ENCODE measurements around the gene CPZ. TPM values are rescaled to one million over a fixed set of nuclear protein-coding genes. Genes with fewer than 3 reads are reported as not detected.

The CPZ gene
- total RNA-seq, 3 donors from 2014 or later, result 0.63 to 2.6 (median 0.81) TPM

- no peak for TF ChIP-seq CTCF (IDR thresholded peaks at IDR 0.05)
- DNase-seq, result no peak
- Histone ChIP-seq H3K4me1 (ENCODE audit: low read depth) (no peaks in the 10 kb centered on the region), H3K4me3 (no peak overlapping the region), H3K9me3 (no peaks in the 10 kb centered on the region), H3K36me3 (ENCODE audit: low read depth) (no peaks in the 10 kb centered on the region)
- intact Hi-C loops (cut with DNase I, micrococcal nuclease), result no loop called here
- no peak for ATAC-seq
Measured at GRCh38 chr4:8558080-8558960, 34.2 kb upstream of the CPZ start.

DNA sequence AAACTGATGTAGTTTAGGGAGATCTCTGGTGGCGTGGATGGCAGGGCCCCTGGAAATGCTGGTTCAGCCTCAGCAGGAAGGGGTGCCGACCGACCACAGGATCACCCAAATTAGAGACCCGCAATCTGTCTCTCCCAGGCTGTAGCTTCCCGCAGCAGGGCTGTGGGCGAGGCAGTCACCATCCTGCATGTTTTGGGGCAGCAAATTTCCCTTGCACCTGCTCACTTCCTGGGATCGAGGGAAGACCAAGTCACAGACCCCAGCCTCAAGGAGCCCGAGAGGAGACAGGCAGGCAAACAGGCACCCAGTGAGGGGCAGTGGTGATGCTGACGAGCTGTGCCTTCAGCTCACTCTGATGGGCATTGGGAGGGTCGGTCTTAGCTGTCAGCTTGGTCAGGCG, 33.6 kb upstream of the CPZ start:
- no peak for TF ChIP-seq CTCF (IDR thresholded peaks at IDR 0.05)
- Histone ChIP-seq H3K4me3 (no peak overlapping the region), H3K36me3 (ENCODE audit: low read depth) (no peaks in the 10 kb centered on the region), H3K9me3 (no peaks in the 10 kb centered on the region), H3K4me1 (ENCODE audit: low read depth) (no peaks in the 10 kb centered on the region)
- intact Hi-C loops (cut with DNase I, micrococcal nuclease), result no loop called here
- ATAC-seq (no peak), DNase-seq (no peak)

- H3K4me3 ChIP-seq, result no peak overlapping the region
- no peaks in the 10 kb centered on the region for H3K36me3 ChIP-seq (ENCODE audit: low read depth)
- no peak for TF ChIP-seq CTCF (IDR thresholded peaks at IDR 0.05)
- H3K9me3 ChIP-seq, result no peaks in the 10 kb centered on the region
- DNase-seq (no peak), ATAC-seq (no peak)
- H3K4me1 ChIP-seq (ENCODE audit: low read depth), result no peaks in the 10 kb centered on the region
- intact Hi-C loops (cut with DNase I, micrococcal nuclease), result no loop called here
Measured at GRCh38 chr4:8559524-8560264, 32.9 kb upstream of the CPZ start.

DNA sequence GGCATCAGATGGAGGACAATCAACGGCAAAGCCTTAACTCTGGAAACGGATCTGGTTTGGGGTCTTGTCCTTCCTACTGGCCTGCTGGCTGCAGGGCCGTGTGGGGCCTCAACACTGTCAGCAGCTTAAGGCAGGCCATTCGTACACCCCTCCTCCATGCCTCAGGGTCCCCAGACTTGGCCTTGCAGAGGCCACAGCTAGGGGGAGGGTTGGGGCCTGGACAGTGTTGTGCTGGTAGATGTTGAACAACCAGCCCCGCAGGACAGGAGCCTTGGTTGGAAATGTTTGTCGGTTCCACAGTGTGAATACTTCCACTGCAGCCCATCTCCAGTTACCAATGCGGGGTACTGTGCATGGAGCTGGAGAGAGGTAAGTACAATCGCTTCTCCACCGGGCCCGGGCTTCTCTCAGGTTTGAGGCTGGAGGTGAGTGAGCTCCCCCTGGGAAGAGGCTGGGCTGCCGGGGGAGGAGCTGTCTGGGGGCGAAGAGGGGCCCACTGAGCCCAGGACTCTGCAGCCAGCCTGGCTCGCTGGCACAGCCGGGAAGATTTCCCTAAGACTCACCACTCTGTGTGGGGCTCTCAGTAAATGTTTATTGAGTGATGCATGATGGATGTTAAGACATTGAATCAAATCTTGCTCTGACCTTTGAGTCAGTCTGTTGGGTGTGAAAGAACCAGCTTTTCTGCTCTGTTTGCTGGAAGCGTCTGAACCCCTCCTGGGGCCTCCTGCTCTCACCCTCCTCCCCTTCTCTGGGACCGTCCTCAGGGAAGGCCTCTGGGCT, 32.1 kb upstream of the CPZ start:
- no peak overlapping the region for H3K4me3 ChIP-seq
- H3K4me1 ChIP-seq (ENCODE audit: low read depth), result no peaks in the 10 kb centered on the region
- H3K36me3 ChIP-seq (ENCODE audit: low read depth), result no peaks in the 10 kb centered on the region
- TF ChIP-seq CTCF (IDR thresholded peaks at IDR 0.05), result no peak
- DNase-seq (no peak), ATAC-seq (no peak)
- intact Hi-C loops (cut with DNase I, micrococcal nuclease), result no loop called here
- no peaks in the 10 kb centered on the region for H3K9me3 ChIP-seq

DNA sequence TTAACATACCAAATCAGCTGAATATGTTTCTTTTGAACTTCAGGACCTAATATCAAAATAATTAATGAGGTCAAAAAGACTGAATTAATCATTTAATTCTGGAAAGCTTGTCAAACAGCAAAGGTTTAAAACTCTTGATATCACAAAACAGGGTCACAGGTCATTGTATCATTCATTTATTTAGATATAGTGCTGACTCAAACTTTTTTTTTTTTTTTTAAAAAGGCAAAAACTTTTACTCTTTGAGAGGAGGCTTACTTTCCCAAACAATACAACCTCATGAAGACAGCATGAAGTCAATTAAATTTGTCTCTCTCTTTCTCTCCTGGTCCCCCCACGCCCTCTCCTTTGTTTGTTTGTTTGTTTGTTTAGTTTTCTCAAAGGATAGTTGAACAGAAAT, 28.0 kb upstream of the CPZ start:
- H3K36me3 ChIP-seq (ENCODE audit: low read depth), result no peaks in the 10 kb centered on the region
- ATAC-seq, result no peak
- intact Hi-C loops (cut with DNase I, micrococcal nuclease), result no loop called here
- no peaks in the 10 kb centered on the region for H3K4me1 ChIP-seq (ENCODE audit: low read depth)
- H3K4me3 ChIP-seq, result no peak overlapping the region
- no peak for TF ChIP-seq CTCF (IDR thresholded peaks at IDR 0.05)
- no peaks in the 10 kb centered on the region for H3K9me3 ChIP-seq
- DNase-seq, result no peak
